H1 (cell line): Measurements from ENCODE around the gene STARD9. TPM values are rescaled to one million over a fixed set of nuclear protein-coding genes. Genes with fewer than 3 reads are reported as not detected.

ENCODE experiments used
- BRCA1 ChIP-seq: IDR thresholded peaks from 2 replicates; pipeline ENCODE4 v1.6.1; 2012; ENCODE audit warnings: low read depth, low read length, improper control_type of control experiment
- JUN ChIP-seq: IDR thresholded peaks from 2 replicates; pipeline ENCODE4 v1.6.1; 2011; ENCODE audit warnings: low read depth, mild to moderate bottlenecking, improper control_type of control experiment, low read length
- SIX5 ChIP-seq: IDR thresholded peaks from 2 replicates; pipeline ENCODE4 v1.6.1; 2011; ENCODE audit warnings: mild to moderate bottlenecking, low read depth, low read length
- polyA plus RNA-seq, 7 experiments: library from polyadenylated mRNA; depleted of rRNA in 3 of 7; stranded (reverse) in 5 of 7; unstranded in 2 of 7; fragments of >200 nt in 5 of 7; fragments of 200-250 nt in 2 of 7; gene quantifications; 1 replicate in 5 of 7; 2 replicates in 1 of 7; 4 replicates in 1 of 7; pipeline versions ENCODE4 v1.2.1 to v1.2.3, GENCODE V29; 2011 to 2013; ENCODE audit warnings: missing spikeins in 2 of 7, mixed read lengths in 2 of 7
- total RNA-seq: library from RNA; stranded (reverse); fragmentation: NEBNext Ultra II Directional; extraction: Animal tissue kit (Norgen Biotek cat#: 25700); gene quantifications from 2 replicates; pipeline ENCODE4 v1.2.1, GENCODE V29; 2021

The STARD9 gene
- total and polyA plus RNA-seq, 2 of the 8 experiments (the other 6 are each of a cell fraction or from before 2014, with no cell fraction given), result 2.8 to 7.0 TPM

DNA sequence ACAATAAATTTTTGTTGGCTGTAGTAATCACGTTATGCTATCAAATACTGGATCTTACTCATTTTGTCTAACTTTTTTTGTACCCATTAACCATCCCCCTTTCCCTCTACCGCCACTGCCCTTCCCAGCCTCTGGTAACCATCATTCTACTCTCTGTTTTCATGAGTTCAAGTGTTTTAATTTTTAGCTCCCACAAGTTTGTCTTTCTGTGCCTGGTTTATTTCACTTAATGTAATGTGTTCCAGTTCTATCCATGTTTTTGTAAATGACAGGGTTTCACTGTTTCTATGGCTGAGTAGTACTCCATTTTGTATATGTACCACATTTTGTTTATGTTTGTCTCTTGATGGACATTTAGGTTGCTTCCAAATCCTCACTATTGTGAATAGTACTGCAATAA, 52.1 kb downstream of the STARD9 start (continued):
- TF ChIP-seq SIX5 (no peak), BRCA1 (no peak), JUN (no peak)
- TF ChIP-seq, all 59 proteins: peak for 0
